ENCODE data around the gene SKA1.
"Not testable (repeated sequence)": the region's sequence is repeated elsewhere in the genome, so short reads cannot be mapped to it uniquely, and the experiment has no call there.

SKA1 gene

GRCh38 chr18:50429207-50429948, 54.5 kb downstream of the SKA1 start:
- no peak for DNase-seq (ENCODE audit: low spot score)

- no peak for DNase-seq (ENCODE audit: low spot score)
Measured at GRCh38 chr18:50432915-50433314, 58.1 kb downstream of the SKA1 start.

- not testable (repeated sequence) for DNase-seq (ENCODE audit: low spot score)
Measured at GRCh38 chr18:50436742-50437141, 61.9 kb downstream of the SKA1 start.

GRCh38 chr18:50439460-50440015, 64.7 kb downstream of the SKA1 start:
- no peak for DNase-seq (ENCODE audit: low spot score)

GRCh38 chr18:50441016-50441415, 66.2 kb downstream of the SKA1 start:
- DNase-seq (ENCODE audit: low spot score) = no peak

GRCh38 chr18:50441501-50441900, 66.7 kb downstream of the SKA1 start:
- no peak for DNase-seq (ENCODE audit: low spot score)
